Mucosa of descending colon (tissue), 3 donors: ENCODE results near the gene OMP. TPM values are rescaled to one million over a fixed set of nuclear protein-coding genes. Genes with fewer than 3 reads are reported as not detected.

Experiments used
- ATAC-seq: fragments of 200-7000 bp; cut with Tn5 transposase; one replicate; pipeline ENCODE4 v1.9.1; 2020; ENCODE audit warnings: mild to moderate bottlenecking, moderate library complexity
- DNase-seq, 3 donors: peaks; one replicate each; pipeline ENCODE4 v3.0.0-alpha.2; 2020
- H3K36me3 ChIP-seq: fragments of 200-600 bp; one replicate; pipeline ENCODE4 v1.8.0; 2021; ENCODE audit warnings: low read depth, mild to moderate bottlenecking
- H3K4me1 ChIP-seq: fragments of 200-600 bp; one replicate; pipeline ENCODE4 v1.8.0; 2021; ENCODE audit warnings: low read depth, mild to moderate bottlenecking
- H3K4me3 ChIP-seq: fragments of 200-600 bp; one replicate; pipeline ENCODE4 v1.8.0; 2021; ENCODE audit warnings: mild to moderate bottlenecking
- H3K9me3 ChIP-seq: fragments of 200-600 bp; one replicate; pipeline ENCODE4 v1.8.0; 2021; ENCODE audit warnings: mild to moderate bottlenecking
- CTCF ChIP-seq: fragments of 200-600 bp; IDR thresholded peaks from one replicate; pipeline ENCODE4 v1.8.0; 2022; ENCODE audit warnings: antibody characterized with exemption, mild to moderate bottlenecking
- intact Hi-C, 2 donors: fragments of 100-400 bp; cut with DNase I in 1 of 2; cut with micrococcal nuclease in 1 of 2; formaldehyde crosslinking; loops; one replicate each; pipeline versions ENCODE4 v1.11.0 to v1.11.1; 2022; cut with DNase I, micrococcal nuclease
- total RNA-seq, 3 donors: library from RNA; stranded (reverse); fragmentation: NEBNext Ultra II Directional in 2 of 3; extraction: Animal tissue kit (Norgen Biotek cat#: 25700) in 2 of 3; gene quantifications; one replicate each; pipeline versions ENCODE4 v1.2.1 to v1.2.4, GENCODE V29; 2021 to 2023
- donor health status: DM: no; HTN: no; CAD: no; lungs with moderate emphysema.
- donor health status: DM: no; HTN: no; CAD: no.
- donor health status: DM: no; HTN: yes; CAD: no.

The OMP gene
- total RNA-seq, 3 donors from 2014 or later, result 10.3 to 21.1 (median 11.3) TPM

- H3K4me3 ChIP-seq, result no peak overlapping the region
- intact Hi-C loops, result no loop called here
- H3K4me1 ChIP-seq, result no peaks in the 10 kb centered on the region
- DNase-seq (no peak), ATAC-seq (peak; percentile 73)
- no peaks in the 10 kb centered on the region for H3K9me3 ChIP-seq
- no peak for TF ChIP-seq CTCF
- no peaks in the 10 kb centered on the region for H3K36me3 ChIP-seq
Measured at GRCh38 chr11:77136784-77137420, 34.3 kb downstream of the OMP start.

GRCh38 chr11:77137421-77137820, 34.8 kb downstream of the OMP start:
- no peak for ATAC-seq
- intact Hi-C loops, result no loop called here
- no peaks in the 10 kb centered on the region for H3K36me3 ChIP-seq
- DNase-seq, result no peak
- no peak overlapping the region for H3K4me3 ChIP-seq
- no peak for TF ChIP-seq CTCF
- no peaks in the 10 kb centered on the region for H3K4me1 ChIP-seq
- no peaks in the 10 kb centered on the region for H3K9me3 ChIP-seq

- ATAC-seq (no peak), DNase-seq (no peak)
- no peak overlapping the region for H3K4me3 ChIP-seq
- intact Hi-C loops, result no loop called here
- H3K4me1 ChIP-seq, result no peaks in the 10 kb centered on the region
- H3K36me3 ChIP-seq, result no peaks in the 10 kb centered on the region
- H3K9me3 ChIP-seq, result no peaks in the 10 kb centered on the region
- no peak for TF ChIP-seq CTCF
Measured at GRCh38 chr11:77138106-77138649, 35.5 kb downstream of the OMP start.

GRCh38 chr11:77139201-77139600, 36.6 kb downstream of the OMP start:
- Histone ChIP-seq H3K9me3 (no peaks in the 10 kb centered on the region), H3K4me1 (no peaks in the 10 kb centered on the region), H3K36me3 (no peaks in the 10 kb centered on the region), H3K4me3 (no peak overlapping the region)
- ATAC-seq (no peak), DNase-seq (peak in 1 of 3 donors; percentile 23)
- TF ChIP-seq CTCF, result no peak
- intact Hi-C loops, result no loop called here

- Histone ChIP-seq H3K36me3 (no peaks in the 10 kb centered on the region), H3K4me3 (no peak overlapping the region), H3K9me3 (no peaks in the 10 kb centered on the region), H3K4me1 (no peaks in the 10 kb centered on the region)
- TF ChIP-seq CTCF, result no peak
- DNase-seq, result peak in 1 of 3 donors; percentile 32
- peak; percentile 10 for ATAC-seq
- intact Hi-C loops, result no loop called here
Measured at GRCh38 chr11:77140231-77140851, 37.7 kb downstream of the OMP start.
